Thymus (tissue), 11 donors: ENCODE results near the gene C20orf202. TPM values are rescaled to one million over a fixed set of nuclear protein-coding genes. Genes with fewer than 3 reads are reported as not detected.

Source experiments
- DNase-seq, 9 donors: peaks; one replicate each; pipeline ENCODE4 v3.0.0-alpha.2; 2013; ENCODE audit warnings: low spot score in 9 of 9, low read depth in 6 of 9, missing footprints in 1 of 9
- H3K27ac ChIP-seq, 2 donors: one replicate each; pipeline ENCODE4 v1.5.1; 2013; ENCODE audit warnings: control low read depth in 1 of 2, low read depth in 1 of 2, low read length in 1 of 2, mild to moderate bottlenecking in 1 of 2, moderate library complexity in 1 of 2
- H3K27me3 ChIP-seq, 2 donors: one replicate each; pipeline ENCODE4 v1.5.1; 2013; ENCODE audit warnings: low read length in 1 of 2; ENCODE audit not compliant: control insufficient read depth in 2 of 2, insufficient read depth in 1 of 2
- H3K36me3 ChIP-seq, 2 donors: one replicate each; pipeline ENCODE4 v1.5.1; 2013; ENCODE audit warnings: low read length in 1 of 2, mild to moderate bottlenecking in 1 of 2, moderate library complexity in 1 of 2; ENCODE audit not compliant: control insufficient read depth in 2 of 2, insufficient read depth in 2 of 2
- H3K4me1 ChIP-seq, 2 donors: one replicate each; pipeline ENCODE4 v1.5.1; 2013; ENCODE audit warnings: low read length in 2 of 2; ENCODE audit not compliant: control insufficient read depth in 2 of 2, insufficient read depth in 2 of 2
- H3K4me3 ChIP-seq, 2 donors: one replicate each; pipeline ENCODE4 v1.5.1; 2013; ENCODE audit warnings: low read length in 2 of 2, control low read depth in 1 of 2, mild to moderate bottlenecking in 1 of 2
- H3K9me3 ChIP-seq, 2 donors: one replicate each; pipeline ENCODE4 v1.5.1; 2013; ENCODE audit warnings: low read length in 1 of 2, mild to moderate bottlenecking in 1 of 2; ENCODE audit not compliant: control insufficient read depth in 2 of 2, insufficient read depth in 1 of 2
- WGBS: extraction: QIAGEN DNeasy Blood & Tissue Kit; methylation state at CpG from one replicate; pipeline ENCODE4 v1.1.7; 2013; 5-methylcytosine and 5-hydroxymethylcytosine counted together
- polyA plus RNA-seq: library from polyadenylated mRNA; stranded (reverse); fragments of 200-250 nt; gene quantifications from one replicate; pipeline ENCODE4 v1.2.3, GENCODE V29; 2013
- total RNA-seq: library from RNA; stranded (reverse); fragments of 120-200 nt; gene quantifications from one replicate; pipeline ENCODE4 v1.2.4, GENCODE V29; 2013
- donor health status: healthy.

Gene C20orf202
- total and polyA plus RNA-seq, 2 donors, result 0.09 to 0.27 TPM

GRCh38 chr20:1187605-1188171 is 15.6 kb upstream of the C20orf202 start:
- Histone ChIP-seq H3K4me3 (no peak overlapping the region), H3K9me3 (no peaks in the 10 kb centered on the region), H3K27ac (no peak overlapping the region), H3K4me1 (no peaks in the 10 kb centered on the region), H3K36me3 (no peaks in the 10 kb centered on the region), H3K27me3 (peaks cover 36 to 56% of the 10 kb centered on the region in 2 donors)
- 68% methylated on average over 4 of the region's 4 CpGs for WGBS
- DNase-seq, result no peak

GRCh38 chr20:1188347-1188746 is 14.9 kb upstream of the C20orf202 start:
- Histone ChIP-seq H3K4me3 (no peak overlapping the region), H3K4me1 (no peaks in the 10 kb centered on the region), H3K36me3 (no peaks in the 10 kb centered on the region), H3K27ac (no peak overlapping the region), H3K9me3 (no peaks in the 10 kb centered on the region), H3K27me3 (peaks cover 31 to 51% of the 10 kb centered on the region in 2 donors)
- WGBS, result 98% methylated on average over 1 of the region's 1 CpG
- no peak for DNase-seq

GRCh38 chr20:1189827-1190226 is 13.4 kb upstream of the C20orf202 start:
- DNase-seq, result no peak
- no peak overlapping the region for H3K4me3 ChIP-seq
- 56% methylated on average over 1 of the region's 1 CpG for WGBS
- no peaks in the 10 kb centered on the region for H3K4me1 ChIP-seq
- peaks cover 18 to 36% of the 10 kb centered on the region in 2 donors for H3K27me3 ChIP-seq
- H3K36me3 ChIP-seq, result no peaks in the 10 kb centered on the region
- no peak overlapping the region for H3K27ac ChIP-seq
- H3K9me3 ChIP-seq, result no peaks in the 10 kb centered on the region

- H3K27ac ChIP-seq, result no peak overlapping the region
- peaks cover 8 to 27% of the 10 kb centered on the region in 2 donors for H3K27me3 ChIP-seq
- DNase-seq, result no peak
- WGBS, result 98% methylated on average over 3 of the region's 3 CpGs
- H3K4me3 ChIP-seq, result no peak overlapping the region
- no peaks in the 10 kb centered on the region for H3K4me1 ChIP-seq
- no peaks in the 10 kb centered on the region for H3K9me3 ChIP-seq
- no peaks in the 10 kb centered on the region for H3K36me3 ChIP-seq
These were observed 12.4 kb upstream of the C20orf202 start for GRCh38 chr20:1190847-1191246.

GRCh38 chr20:1191299-1191698 is 12.0 kb upstream of the C20orf202 start:
- Histone ChIP-seq H3K4me3 (no peak overlapping the region), H3K4me1 (no peaks in the 10 kb centered on the region), H3K9me3 (no peaks in the 10 kb centered on the region), H3K36me3 (no peaks in the 10 kb centered on the region), H3K27me3 (peaks cover 4 to 22% of the 10 kb centered on the region in 2 donors), H3K27ac (no peak overlapping the region)
- WGBS, result 96% methylated on average over 3 of the region's 3 CpGs
- DNase-seq, result no peak

GRCh38 chr20:1195226-1195625 is 8.0 kb upstream of the C20orf202 start:
- Histone ChIP-seq H3K4me3 (no peak overlapping the region), H3K9me3 (no peaks in the 10 kb centered on the region), H3K27me3 (peaks cover 0 to 2% of the 10 kb centered on the region in 2 donors), H3K4me1 (no peaks in the 10 kb centered on the region), H3K36me3 (no peaks in the 10 kb centered on the region), H3K27ac (no peak overlapping the region)
- DNase-seq, result no peak
- 97% methylated on average over 1 of the region's 1 CpG for whole genome bisulfite sequencing

GRCh38 chr20:1196634-1197033 is 6.6 kb upstream of the C20orf202 start:
- H3K9me3 ChIP-seq, result no peaks in the 10 kb centered on the region
- no peaks in the 10 kb centered on the region for H3K4me1 ChIP-seq
- WGBS, result 98% methylated on average over 2 of the region's 2 CpGs
- H3K36me3 ChIP-seq, result no peaks in the 10 kb centered on the region
- H3K27me3 ChIP-seq, result no peaks in the 10 kb centered on the region
- no peak for DNase-seq
- H3K4me3 ChIP-seq, result no peak overlapping the region
- no peak overlapping the region for H3K27ac ChIP-seq

GRCh38 chr20:1197801-1198200 is 5.5 kb upstream of the C20orf202 start:
- H3K4me3 ChIP-seq, result no peak overlapping the region
- H3K36me3 ChIP-seq, result no peaks in the 10 kb centered on the region
- DNase-seq, result no peak
- WGBS, result 88% methylated on average over 7 of the region's 7 CpGs
- H3K9me3 ChIP-seq, result no peaks in the 10 kb centered on the region
- no peaks in the 10 kb centered on the region for H3K4me1 ChIP-seq
- H3K27ac ChIP-seq, result no peak overlapping the region
- H3K27me3 ChIP-seq, result no peaks in the 10 kb centered on the region

GRCh38 chr20:1198751-1199150 is 4.5 kb upstream of the C20orf202 start:
- WGBS, result 98% methylated on average over 5 of the region's 5 CpGs
- no peaks in the 10 kb centered on the region for H3K36me3 ChIP-seq
- DNase-seq, result no peak
- no peak overlapping the region for H3K27ac ChIP-seq
- H3K4me1 ChIP-seq, result no peaks in the 10 kb centered on the region
- no peak overlapping the region for H3K4me3 ChIP-seq
- H3K9me3 ChIP-seq, result no peaks in the 10 kb centered on the region
- no peaks in the 10 kb centered on the region for H3K27me3 ChIP-seq
